C4-2B (cell line): Measurements from ENCODE around the gene FZD1.

ENCODE experiments used
- ZFX ChIP-seq: fragments of 450-650 bp; IDR thresholded peaks from 2 replicates; pipeline ENCODE4 v1.6.1; 2017
- TF ChIP-seq, protein P1 (sequence below): fragments of 450-650 bp; conservative IDR thresholded peaks from 2 replicates; pipeline ENCODE4 v1.5.1; 2017; ENCODE audit warnings: mild to moderate bottlenecking

DNA sequence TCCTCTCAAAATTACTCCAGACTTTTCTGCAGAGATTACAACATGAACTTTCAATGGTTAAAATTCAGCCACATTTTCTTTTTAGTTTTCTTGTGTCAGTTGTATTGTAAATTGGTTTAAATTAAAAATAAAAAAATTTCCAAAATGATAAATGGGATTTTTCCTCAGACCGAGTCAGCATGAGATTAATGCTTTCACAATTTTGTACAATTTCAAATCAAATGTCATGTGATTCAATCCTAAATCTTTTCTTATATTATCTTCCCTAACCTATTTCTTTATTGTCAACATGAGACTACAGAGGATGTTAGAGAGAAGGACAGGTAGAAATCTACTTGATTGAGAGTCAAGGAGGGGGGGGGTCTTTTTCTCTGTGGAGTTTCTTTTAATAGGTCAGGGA, 33.7 kb downstream of the FZD1 start:
- TF ChIP-seq, protein P1, sequence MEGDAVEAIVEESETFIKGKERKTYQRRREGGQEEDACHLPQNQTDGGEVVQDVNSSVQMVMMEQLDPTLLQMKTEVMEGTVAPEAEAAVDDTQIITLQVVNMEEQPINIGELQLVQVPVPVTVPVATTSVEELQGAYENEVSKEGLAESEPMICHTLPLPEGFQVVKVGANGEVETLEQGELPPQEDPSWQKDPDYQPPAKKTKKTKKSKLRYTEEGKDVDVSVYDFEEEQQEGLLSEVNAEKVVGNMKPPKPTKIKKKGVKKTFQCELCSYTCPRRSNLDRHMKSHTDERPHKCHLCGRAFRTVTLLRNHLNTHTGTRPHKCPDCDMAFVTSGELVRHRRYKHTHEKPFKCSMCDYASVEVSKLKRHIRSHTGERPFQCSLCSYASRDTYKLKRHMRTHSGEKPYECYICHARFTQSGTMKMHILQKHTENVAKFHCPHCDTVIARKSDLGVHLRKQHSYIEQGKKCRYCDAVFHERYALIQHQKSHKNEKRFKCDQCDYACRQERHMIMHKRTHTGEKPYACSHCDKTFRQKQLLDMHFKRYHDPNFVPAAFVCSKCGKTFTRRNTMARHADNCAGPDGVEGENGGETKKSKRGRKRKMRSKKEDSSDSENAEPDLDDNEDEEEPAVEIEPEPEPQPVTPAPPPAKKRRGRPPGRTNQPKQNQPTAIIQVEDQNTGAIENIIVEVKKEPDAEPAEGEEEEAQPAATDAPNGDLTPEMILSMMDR: no peak
- TF ChIP-seq ZFX: no peak
